BE2C (cell line): ENCODE results near the gene TUBG2.

Experiments used
- DNase-seq: peaks from one replicate; pipeline ENCODE4 v3.0.0-alpha.2; 2020
- H3K27me3 ChIP-seq: fragments of 250-450 bp; sonication (Bioruptor Pico); 2 replicates; pipeline ENCODE4 v1.5.1; 2020; ENCODE audit warnings: mild to moderate bottlenecking
- H3K36me3 ChIP-seq: fragments of 250-450 bp; sonication (Bioruptor Pico); 2 replicates; pipeline ENCODE4 v1.5.1; 2020; ENCODE audit warnings: mild to moderate bottlenecking
- H3K4me1 ChIP-seq: fragments of 250-450 bp; sonication (Bioruptor Pico); 2 replicates; pipeline ENCODE4 v1.5.1; 2020
- H3K4me3 ChIP-seq: 2 replicates; pipeline ENCODE4 v1.5.1; 2011; ENCODE audit warnings: low read depth, low read length
- H3K9me3 ChIP-seq: fragments of 250-450 bp; sonication (Bioruptor Pico); 2 replicates; pipeline ENCODE4 v1.5.1; 2020
- CTCF ChIP-seq: IDR thresholded peaks from 2 replicates; pipeline ENCODE4 v1.5.1; 2012; ENCODE audit warnings: mild to moderate bottlenecking, low read depth, low read length

TUBG2 gene

GRCh38 chr17:42667088-42667951 is 8.2 kb downstream of the TUBG2 start:
- H3K36me3 ChIP-seq, result peaks cover 55% of the 10 kb centered on the region
- H3K27me3 ChIP-seq, result no peaks in the 10 kb centered on the region
- DNase-seq, result peak; percentile 70
- no peaks in the 10 kb centered on the region for H3K9me3 ChIP-seq
- no peak for TF ChIP-seq CTCF
- H3K4me1 ChIP-seq, result peaks cover 20% of the 10 kb centered on the region
- H3K4me3 ChIP-seq, result no peak overlapping the region

GRCh38 chr17:42669705-42669976 is 10.6 kb downstream of the TUBG2 start:
- Histone ChIP-seq H3K4me1 (peaks cover 22% of the 10 kb centered on the region), H3K4me3 (no peak overlapping the region), H3K36me3 (peaks cover 73% of the 10 kb centered on the region), H3K27me3 (no peaks in the 10 kb centered on the region), H3K9me3 (no peaks in the 10 kb centered on the region)
- DNase-seq, result no peak
- no peak for TF ChIP-seq CTCF

- DNase-seq, result no peak
- TF ChIP-seq CTCF, result no peak
- Histone ChIP-seq H3K4me1 (peaks cover 23% of the 10 kb centered on the region), H3K9me3 (no peaks in the 10 kb centered on the region), H3K4me3 (no peak overlapping the region), H3K27me3 (no peaks in the 10 kb centered on the region), H3K36me3 (peaks cover 72% of the 10 kb centered on the region)
Observed at GRCh38 chr17:42669977-42670788, 11.1 kb downstream of the TUBG2 start.

- peaks cover 23% of the 10 kb centered on the region for H3K4me1 ChIP-seq
- no peaks in the 10 kb centered on the region for H3K9me3 ChIP-seq
- H3K4me3 ChIP-seq, result no peak overlapping the region
- H3K36me3 ChIP-seq, result peaks cover 70% of the 10 kb centered on the region
- no peak for TF ChIP-seq CTCF
- no peak for DNase-seq
- no peaks in the 10 kb centered on the region for H3K27me3 ChIP-seq
Observed at GRCh38 chr17:42670789-42671657, 11.9 kb downstream of the TUBG2 start.

- Histone ChIP-seq H3K9me3 (no peaks in the 10 kb centered on the region), H3K27me3 (no peaks in the 10 kb centered on the region), H3K36me3 (peaks cover 61% of the 10 kb centered on the region), H3K4me1 (peaks cover 21% of the 10 kb centered on the region), H3K4me3 (no peak overlapping the region)
- DNase-seq, result no peak
- TF ChIP-seq CTCF, result no peak
Observed at GRCh38 chr17:42672038-42672437, 13.0 kb downstream of the TUBG2 start.
